SHP77 treated with DMSO at 0.1 percent for 48 hours (cell line): ENCODE results near the gene APP.
"Not testable (repeated sequence)": the region's sequence is repeated elsewhere in the genome, so short reads cannot be mapped to it uniquely, and the experiment has no call there.

Experiments used
- DNase-seq: peaks from one replicate; lab custom pipeline; 2025; lab: John Stamatoyannopoulos, UW

APP gene

DNA sequence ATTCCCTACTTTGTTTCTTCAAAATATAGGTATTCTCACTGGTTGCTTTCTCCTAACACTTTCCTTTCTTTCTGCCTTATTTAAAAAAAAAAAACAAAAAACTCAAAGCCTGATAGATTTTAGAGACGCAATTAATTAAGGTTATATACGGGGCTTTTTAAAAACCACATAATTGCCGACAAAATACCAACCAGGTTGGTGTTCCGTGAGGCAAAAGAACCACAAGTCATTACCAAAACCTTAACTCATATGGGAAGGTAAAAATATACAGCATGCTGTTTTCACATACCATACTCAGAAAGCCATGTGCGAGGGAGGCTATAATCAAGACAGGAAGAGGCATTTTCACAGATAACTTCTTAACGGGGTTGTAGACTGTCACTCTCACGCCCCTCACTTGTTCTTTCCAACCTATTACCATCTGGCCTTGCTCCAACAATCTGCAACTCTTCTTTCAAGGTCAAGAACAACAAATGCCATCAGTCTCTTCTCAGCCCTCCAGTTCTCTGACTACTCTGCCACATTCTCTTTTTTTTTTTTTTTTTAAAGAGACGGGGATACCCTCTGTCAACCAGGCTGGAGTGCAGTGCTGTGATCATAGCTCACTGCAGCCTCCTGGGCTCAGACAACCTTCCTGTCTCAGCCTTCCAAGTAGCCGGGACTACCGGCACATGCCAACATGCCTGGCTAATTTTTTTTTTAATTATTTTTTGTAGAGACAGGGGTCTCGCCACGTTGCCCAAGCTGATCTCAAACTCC is 102.6 kb downstream of the APP start:
- DNase-seq, result no peak

DNA sequence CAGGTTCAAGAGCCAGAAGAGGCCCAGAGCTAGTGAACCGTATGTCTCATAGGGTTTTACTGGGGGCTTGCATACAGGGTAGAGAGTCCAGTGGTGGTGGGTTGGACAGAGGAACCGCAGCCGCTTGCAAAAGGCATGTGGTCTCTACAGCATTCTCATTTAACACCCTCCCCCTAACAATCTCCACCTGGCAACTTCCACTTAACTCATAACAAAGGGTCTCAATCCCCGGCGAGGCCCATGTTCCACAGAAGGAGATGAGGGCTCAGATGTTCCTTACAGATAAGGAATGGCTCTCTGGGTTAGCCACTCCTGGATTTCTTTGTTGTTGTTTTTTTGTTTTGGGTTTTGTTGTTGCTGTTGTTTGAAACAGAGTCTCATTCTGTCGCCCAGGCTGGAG is 106.1 kb downstream of the APP start:
- DNase-seq, result no peak

DNA sequence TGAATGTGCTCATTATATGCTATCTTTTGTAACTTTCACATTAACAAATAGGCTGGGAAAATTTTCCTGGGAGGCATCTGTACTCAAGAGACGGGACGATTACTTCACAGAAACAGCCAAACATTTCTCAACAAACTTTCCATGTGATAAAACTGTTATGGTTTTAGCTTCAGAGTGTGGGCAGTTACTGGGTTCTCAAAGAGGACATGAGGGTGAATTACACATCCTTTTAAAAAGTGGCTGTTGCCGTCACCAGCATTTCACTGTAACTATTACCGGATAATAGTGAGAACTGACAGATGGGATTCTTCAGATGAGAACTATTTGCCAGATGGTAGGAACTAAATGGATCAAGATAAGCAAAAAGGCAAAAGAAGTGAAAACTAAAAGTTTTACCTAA is 109.1 kb downstream of the APP start:
- no peak for DNase-seq

DNA sequence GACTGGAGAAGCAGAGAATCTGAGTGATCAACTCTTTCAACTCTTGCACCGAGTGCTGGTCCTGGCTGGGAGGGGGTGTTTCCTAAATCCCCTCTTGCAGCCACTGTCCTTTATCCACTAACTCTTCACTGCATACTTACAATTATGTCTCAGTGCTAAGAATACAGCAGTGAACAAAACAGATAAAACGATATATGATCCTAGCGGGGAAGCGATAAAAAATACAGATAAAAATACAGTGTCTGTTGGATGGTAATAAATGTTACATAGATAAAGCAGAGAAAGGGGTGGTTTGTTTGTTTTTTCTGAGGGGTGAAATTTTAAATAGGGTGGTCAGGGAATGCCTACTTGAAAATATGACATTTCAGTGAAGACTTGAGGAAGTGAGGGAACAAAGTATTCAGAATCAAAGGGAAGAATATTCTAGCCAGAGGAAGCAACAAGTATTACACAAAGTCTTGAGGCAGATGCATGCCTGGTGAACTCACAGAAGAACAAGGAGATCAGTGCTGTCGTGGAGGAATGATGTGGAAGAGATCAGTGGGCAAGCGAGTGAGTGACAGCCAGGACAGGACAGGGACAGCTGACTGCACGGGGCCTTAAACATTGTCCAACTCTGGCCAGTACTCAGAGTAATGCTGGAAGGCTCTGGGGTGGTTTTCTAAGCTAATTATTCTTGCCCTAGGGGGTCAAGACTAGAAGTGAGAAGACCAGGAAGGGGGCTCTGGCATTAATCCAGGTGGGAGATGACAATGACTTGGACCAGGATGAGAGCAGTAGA is 110.0 kb downstream of the APP start:
- no peak for DNase-seq

GRCh38 chr21:26057477-26058170 is 112.9 kb downstream of the APP start:
- DNase-seq, result no peak

DNA sequence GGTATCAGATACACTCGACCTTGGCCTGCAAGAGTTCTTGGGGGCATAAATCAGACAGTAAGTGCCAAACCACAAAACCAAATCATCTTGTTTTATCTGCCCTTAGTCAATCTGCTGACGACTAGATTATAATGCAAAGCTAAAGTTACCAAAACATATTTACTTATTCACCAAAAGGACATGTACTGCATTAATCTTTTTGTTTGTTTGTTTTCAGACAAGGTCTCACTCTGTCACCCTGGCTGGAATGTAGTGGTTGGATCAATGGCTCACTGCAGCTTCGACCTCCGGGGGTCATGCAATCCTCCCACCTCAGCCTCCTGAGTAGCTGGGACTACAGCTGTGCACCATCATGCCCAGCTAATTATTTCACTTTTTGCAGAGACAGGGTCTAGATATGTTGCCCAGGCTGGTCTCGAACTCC is 114.7 kb downstream of the APP start:
- DNase-seq, result no peak

- no peak for DNase-seq
These were observed 115.6 kb downstream of the APP start for GRCh38 chr21:26055010-26055409.

DNA sequence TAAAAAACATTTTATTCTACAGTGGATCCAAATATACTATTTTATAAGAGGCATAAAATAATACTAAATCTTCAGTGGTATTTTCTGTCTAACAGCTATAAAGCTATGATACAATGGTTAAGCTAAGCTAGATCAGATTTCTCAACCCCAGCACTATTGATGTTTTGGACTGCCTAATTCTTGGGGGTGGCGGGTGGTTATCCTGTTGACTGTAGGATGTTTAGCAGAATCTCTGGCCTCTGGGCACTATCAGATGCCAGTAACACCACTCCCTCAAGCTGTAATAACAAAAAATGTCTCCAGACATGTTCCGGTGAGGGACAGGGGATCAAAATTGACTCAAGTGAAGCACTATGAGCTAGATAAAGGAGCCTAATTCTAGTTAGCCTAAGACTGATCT is 118.5 kb downstream of the APP start:
- no peak for DNase-seq

GRCh38 chr21:26050857-26051256 is 119.7 kb downstream of the APP start:
- DNase-seq, result no peak

DNA sequence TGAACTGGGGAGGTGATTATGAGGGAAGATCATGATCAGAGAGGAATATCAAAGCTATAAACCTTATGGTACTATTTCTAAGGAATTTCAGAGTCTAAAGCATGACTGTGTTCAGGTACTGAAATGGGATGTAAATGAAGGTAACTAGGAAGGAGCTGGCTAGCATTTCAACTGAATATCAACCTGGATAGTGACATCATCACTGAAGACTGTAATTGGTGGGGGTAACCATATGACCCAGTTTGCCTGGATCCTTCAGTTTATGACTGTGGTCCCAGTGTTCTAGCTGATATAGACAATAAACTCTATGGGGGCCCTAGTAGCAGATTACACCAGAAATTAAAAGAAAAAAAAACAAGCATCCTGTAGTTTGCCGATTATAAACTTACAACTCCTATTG is 120.8 kb downstream of the APP start:
- no peak for DNase-seq

DNA sequence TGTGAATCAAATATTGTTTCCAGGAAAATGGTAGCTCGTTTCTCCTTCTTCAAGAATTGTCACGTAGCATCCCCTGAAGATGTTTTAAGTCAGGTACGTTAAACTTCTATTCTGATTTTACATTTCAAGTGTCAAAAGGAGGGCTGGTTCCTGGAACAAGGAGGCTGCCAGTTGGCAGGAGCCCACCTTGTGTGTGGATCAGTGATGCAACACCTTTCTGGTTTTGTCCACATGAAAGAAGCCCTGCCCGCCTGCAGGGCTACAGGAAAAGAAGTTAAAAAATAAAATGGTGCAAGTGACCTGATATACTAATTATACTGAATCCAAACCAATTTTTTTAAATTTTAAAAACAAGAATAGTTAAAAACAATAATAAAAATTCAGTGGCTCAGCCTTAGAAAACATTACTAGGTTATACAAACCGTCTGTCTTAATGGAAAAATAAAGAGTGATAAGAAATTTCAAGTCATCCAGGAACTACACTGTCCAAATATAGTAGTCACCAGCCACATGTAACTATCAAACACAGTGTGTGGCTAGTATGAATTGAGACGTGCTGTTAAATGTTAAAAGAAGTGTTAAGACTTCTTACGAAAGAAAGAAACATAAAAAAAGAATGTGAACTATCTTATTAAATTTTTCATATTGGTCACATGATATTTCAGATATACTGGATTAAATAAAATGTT is 123.1 kb downstream of the APP start:
- no peak for DNase-seq

GRCh38 chr21:26043891-26044290 is 126.7 kb downstream of the APP start:
- no peak for DNase-seq

DNA sequence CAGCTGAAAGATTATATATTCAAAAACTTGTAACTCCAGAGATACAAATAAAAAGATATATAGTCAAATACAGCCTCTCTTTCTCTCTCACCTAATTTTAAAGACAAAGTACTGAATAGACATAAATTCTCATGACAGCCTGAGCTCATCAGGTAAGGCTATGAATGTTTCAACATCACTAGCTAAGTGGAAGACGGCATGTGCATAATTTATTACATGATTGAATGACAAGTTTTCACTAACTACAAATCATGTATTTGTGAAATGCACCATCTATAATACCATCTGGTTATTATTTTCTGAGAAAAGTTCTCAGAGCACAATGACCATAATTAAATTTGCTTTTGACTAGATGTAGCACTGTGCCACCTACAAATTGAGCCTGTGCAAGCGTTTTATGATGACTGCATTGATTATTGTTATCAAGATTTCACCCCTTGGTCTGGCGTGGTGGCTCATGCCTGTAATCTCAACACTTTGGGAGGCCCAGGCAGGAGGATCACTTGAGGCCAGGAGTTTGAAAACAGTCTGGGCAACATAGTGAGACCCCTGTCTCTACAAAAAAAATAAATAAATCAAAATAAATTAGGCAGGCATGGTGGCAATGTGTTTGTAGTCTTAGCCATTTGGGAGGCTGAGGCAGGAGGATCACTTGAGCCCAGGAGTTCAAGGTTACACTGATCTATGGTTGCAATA is 128.2 kb downstream of the APP start:
- no peak for DNase-seq

DNA sequence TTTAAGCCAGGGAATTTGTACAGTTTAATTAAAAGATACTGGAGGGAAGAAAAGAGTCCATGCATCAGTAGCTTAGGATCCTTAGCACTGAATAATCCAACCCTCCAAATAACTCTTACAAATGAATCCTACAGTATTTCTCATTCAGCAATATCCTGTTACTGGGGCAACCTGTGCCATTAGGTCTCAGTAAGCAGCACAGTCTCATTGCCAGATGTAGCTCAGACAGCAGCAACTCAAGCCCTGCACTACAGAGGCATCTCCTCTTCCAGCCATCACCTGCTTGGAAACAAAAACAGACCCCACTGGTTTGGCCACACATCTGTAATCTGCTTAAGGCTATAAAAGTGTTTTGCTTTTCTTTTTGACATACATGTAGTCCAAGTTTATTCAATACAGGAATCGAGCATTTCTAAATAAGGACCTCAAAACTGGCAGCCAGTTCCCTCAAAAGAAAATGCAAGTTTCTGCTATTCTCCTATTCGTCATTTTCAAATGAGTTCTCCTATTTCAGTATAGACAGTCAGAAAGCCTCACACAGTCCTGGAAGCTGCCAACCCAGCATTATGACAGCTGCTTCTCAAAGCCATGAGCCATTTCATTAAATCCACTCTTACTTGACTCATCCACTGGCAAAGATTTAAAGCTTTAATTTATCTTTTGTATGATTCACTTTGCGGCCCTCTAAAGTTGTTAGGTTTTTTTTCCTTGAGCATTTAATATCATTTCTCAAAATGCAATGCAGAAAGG is 129.0 kb downstream of the APP start:
- no peak for DNase-seq

DNA sequence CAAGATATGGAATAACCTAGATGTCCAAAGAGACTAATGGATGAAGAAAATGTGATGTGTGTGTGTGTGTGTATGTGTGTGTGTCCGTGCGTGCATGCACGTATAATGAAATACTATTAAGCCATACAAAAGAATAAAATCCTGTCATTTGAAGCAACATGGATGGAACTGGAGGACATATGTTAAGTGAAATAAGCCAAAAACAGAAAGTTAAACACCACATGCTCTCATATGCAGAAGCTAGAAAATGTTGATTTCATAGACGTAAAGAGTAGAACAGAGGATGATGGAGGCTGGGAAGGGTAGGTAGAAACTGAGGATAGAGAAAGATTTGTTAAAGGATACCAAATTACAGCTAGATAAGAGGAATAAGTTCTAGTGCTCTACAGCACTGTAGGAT is 133.7 kb downstream of the APP start:
- DNase-seq, result no peak

- no peak for DNase-seq
These were observed 138.3 kb downstream of the APP start for GRCh38 chr21:26032263-26032662.

GRCh38 chr21:26028183-26028582 is 142.4 kb downstream of the APP start:
- DNase-seq, result no peak

- DNase-seq, result no peak
These were observed 142.9 kb downstream of the APP start for GRCh38 chr21:26027696-26028095.

DNA sequence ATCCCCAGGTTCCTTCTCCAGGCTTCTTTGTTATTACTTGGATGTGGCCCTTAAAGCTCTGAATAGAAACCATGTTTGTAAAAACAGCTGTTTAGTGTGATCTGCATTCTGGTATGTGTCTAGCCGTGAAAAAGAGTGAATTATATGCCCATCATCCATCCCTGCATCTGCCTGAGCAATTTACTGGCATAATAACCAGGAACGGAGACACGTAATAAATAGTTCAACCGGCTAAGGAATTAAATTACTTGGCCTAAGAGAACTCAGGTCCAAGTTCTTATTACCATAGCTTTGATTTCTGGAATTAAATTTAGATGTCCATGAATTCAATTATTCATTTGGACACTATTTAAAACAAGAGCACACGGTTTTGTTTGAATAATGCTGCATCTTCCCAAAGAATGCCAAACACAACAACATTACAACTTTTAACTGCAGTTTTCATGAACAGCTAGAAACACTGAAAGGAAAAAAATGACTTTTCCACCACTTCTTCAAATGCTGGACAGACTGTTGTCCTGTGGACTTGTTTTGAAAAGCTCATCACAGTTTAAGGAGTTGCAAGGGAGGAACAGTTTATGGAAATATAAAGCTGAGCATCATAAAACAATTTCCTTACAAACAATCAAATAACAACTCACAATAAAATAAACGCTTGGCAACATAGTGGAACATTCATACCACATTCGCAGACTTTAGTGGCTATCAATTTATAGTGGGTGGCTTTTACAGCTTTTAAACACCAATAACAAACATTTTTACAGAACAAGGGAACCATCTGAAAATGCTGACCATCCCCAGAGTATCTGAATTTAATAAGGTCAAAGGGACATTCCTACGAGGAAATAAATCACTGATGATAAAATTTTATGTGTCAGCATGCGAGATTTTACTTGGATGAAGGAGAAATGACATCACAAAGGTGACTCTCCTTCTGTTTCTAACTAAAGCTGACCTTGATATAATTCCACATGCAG is 144.7 kb downstream of the APP start:
- no peak for DNase-seq

DNA sequence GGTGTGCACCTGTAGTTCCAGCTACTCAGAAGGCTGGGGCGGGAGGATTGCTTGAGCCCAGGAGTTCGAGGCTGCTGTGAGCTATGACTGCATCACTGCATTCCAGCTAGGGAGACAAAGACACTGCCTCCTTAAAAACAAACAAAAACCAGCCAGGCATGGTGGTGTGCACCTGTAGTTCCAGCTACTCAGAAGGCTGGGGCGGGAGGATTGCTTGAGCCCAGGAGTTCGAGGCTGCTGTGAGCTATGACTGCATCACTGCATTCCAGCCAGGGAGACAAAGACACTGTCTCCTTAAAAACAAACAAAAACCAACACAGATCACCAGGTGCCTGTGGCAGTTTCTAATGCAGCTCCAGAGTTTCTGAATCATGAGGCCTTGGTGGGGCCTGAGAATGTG is 147.2 kb downstream of the APP start:
- not testable (repeated sequence) for DNase-seq
